ENCODE results near the gene CYP26A1. TPM values are rescaled to one million over a fixed set of nuclear protein-coding genes. Genes with fewer than 3 reads are reported as not detected.

Gene CYP26A1
- total and polyA plus RNA-seq, 2 donors, result 1.2 to 7.8 TPM

DNA sequence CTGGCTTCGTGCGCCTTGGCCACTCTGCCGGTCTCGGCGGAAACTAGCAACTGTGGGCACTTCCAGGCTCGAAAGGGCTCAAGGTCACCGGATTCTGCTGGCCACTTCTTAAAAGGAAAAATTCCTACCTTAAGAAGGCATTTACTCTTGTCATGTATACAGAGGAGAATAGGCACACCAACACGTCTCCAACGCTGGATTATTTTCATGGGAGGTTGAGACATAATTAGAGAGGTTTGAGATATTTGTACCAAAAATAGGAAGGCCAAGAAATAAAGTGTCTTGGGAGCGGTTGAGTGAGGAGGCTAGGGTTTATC, 4.5 kb upstream of the CYP26A1 start:
- Histone ChIP-seq H3K27ac (ENCODE audit: low read depth in 1 of 2, low read length in 1 of 2) (no peak overlapping the region), H3K36me3 (ENCODE audit: control insufficient read depth in 2 of 2, insufficient read depth in 2 of 2, low read length in 1 of 2) (no peaks in the 10 kb centered on the region), H3K27me3 (ENCODE audit: control insufficient read depth in 2 of 2, insufficient read depth in 1 of 2, low read length in 1 of 2) (peaks cover 98 to 100% of the 10 kb centered on the region in 2 donors), H3K4me3 (ENCODE audit: low read length in 2 of 2) (no peak overlapping the region), H3K4me1 (ENCODE audit: control insufficient read depth in 2 of 2, insufficient read depth in 2 of 2, low read length in 2 of 2) (peaks cover 0 to 10% of the 10 kb centered on the region in 2 donors), H3K9me3 (ENCODE audit: control insufficient read depth in 2 of 2, insufficient read depth in 1 of 2, low read length in 1 of 2) (no peaks in the 10 kb centered on the region)
- DNase-seq (ENCODE audit: low read depth in 6 of 9, low spot score in 9 of 9), result no peak
- WGBS, result 28% methylated on average over 10 of the region's 10 CpGs

GRCh38 chr10:93070378-93071176, 3.1 kb upstream of the CYP26A1 start:
- no peak for DNase-seq (ENCODE audit: low read depth in 6 of 9, low spot score in 9 of 9)
- peaks cover 99 to 100% of the 10 kb centered on the region in 2 donors for H3K27me3 ChIP-seq (ENCODE audit: control insufficient read depth in 2 of 2, insufficient read depth in 1 of 2, low read length in 1 of 2)
- 74% methylated on average over 5 of the region's 5 CpGs for WGBS

DNA sequence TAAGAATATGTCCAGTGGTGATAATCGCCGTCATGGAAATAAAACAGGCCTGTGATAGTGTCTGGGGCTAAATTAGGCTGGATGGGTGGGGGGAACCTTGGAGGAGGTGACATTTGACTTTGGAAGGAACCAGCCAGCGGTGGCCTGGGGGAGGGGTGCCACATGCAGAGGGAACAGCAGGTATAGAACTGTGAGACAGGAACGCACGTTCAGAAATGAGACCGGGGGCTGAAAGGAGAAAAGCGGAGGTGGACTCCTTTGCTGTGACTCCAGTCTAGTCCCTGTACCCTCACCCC, 2.6 kb upstream of the CYP26A1 start:
- H3K4me1 ChIP-seq (ENCODE audit: control insufficient read depth in 2 of 2, insufficient read depth in 2 of 2, low read length in 2 of 2), result peaks cover 0 to 19% of the 10 kb centered on the region in 2 donors
- no peak overlapping the region for H3K27ac ChIP-seq (ENCODE audit: low read depth in 1 of 2, low read length in 1 of 2)
- H3K9me3 ChIP-seq (ENCODE audit: control insufficient read depth in 2 of 2, insufficient read depth in 1 of 2, low read length in 1 of 2), result no peaks in the 10 kb centered on the region
- no peaks in the 10 kb centered on the region for H3K36me3 ChIP-seq (ENCODE audit: control insufficient read depth in 2 of 2, insufficient read depth in 2 of 2, low read length in 1 of 2)
- WGBS, result 50% methylated on average over 7 of the region's 7 CpGs
- peaks cover 99 to 100% of the 10 kb centered on the region in 2 donors for H3K27me3 ChIP-seq (ENCODE audit: control insufficient read depth in 2 of 2, insufficient read depth in 1 of 2, low read length in 1 of 2)
- no peak overlapping the region for H3K4me3 ChIP-seq (ENCODE audit: low read length in 2 of 2)
- DNase-seq (ENCODE audit: low read depth in 6 of 9, low spot score in 9 of 9), result no peak

More at GRCh38 chr10:93070378-93071176, 3.1 kb upstream of the CYP26A1 start:
- Histone ChIP-seq H3K27ac (ENCODE audit: low read depth in 1 of 2, low read length in 1 of 2) (no peak overlapping the region), H3K4me1 (ENCODE audit: control insufficient read depth in 2 of 2, insufficient read depth in 2 of 2, low read length in 2 of 2) (peaks cover 0 to 19% of the 10 kb centered on the region in 2 donors), H3K4me3 (ENCODE audit: low read length in 2 of 2) (no peak overlapping the region), H3K36me3 (ENCODE audit: control insufficient read depth in 2 of 2, insufficient read depth in 2 of 2, low read length in 1 of 2) (no peaks in the 10 kb centered on the region), H3K9me3 (ENCODE audit: control insufficient read depth in 2 of 2, insufficient read depth in 1 of 2, low read length in 1 of 2) (no peaks in the 10 kb centered on the region)

DNA sequence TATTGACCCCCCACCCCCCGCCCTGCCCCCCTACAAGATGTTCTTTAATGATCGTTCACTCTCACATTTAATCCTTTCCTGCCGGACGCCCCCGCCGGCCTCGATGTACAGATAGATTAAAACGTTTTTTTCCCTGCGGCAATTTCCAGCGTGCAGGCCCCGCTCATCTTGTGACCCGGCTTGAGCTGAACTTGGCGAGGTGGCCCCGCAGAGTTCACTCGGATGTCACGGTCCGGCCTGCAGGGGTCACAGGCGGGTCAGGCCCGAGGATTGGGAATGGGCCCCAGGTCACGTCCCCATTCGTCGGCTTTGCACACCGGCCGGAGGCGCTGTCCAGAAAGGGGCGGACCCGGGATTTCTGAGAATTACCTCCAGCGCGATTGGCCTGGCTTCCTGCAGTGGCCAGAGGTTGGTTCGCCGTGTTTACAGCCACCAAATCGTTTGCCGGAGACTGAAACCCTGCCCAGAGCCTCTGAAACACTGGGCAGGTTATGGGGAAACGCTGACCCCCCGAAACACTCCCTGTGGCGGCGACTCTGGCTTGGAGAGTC, 1.9 kb upstream of the CYP26A1 start:
- H3K9me3 ChIP-seq (ENCODE audit: control insufficient read depth in 2 of 2, insufficient read depth in 1 of 2, low read length in 1 of 2), result no peaks in the 10 kb centered on the region
- H3K27ac ChIP-seq (ENCODE audit: low read depth in 1 of 2, low read length in 1 of 2), result no peak overlapping the region
- peak overlapping the region in 1 of 2 donors; percentile 7 for H3K4me3 ChIP-seq (ENCODE audit: low read length in 2 of 2)
- H3K36me3 ChIP-seq (ENCODE audit: control insufficient read depth in 2 of 2, insufficient read depth in 2 of 2, low read length in 1 of 2), result no peaks in the 10 kb centered on the region
- peaks cover 98 to 100% of the 10 kb centered on the region in 2 donors for H3K27me3 ChIP-seq (ENCODE audit: control insufficient read depth in 2 of 2, insufficient read depth in 1 of 2, low read length in 1 of 2)
- no peak for DNase-seq (ENCODE audit: low read depth in 6 of 9, low spot score in 9 of 9)
- 3% methylated on average over 37 of the region's 37 CpGs for WGBS
- H3K4me1 ChIP-seq (ENCODE audit: control insufficient read depth in 2 of 2, insufficient read depth in 2 of 2, low read length in 2 of 2), result peaks cover 0 to 19% of the 10 kb centered on the region in 2 donors

DNA sequence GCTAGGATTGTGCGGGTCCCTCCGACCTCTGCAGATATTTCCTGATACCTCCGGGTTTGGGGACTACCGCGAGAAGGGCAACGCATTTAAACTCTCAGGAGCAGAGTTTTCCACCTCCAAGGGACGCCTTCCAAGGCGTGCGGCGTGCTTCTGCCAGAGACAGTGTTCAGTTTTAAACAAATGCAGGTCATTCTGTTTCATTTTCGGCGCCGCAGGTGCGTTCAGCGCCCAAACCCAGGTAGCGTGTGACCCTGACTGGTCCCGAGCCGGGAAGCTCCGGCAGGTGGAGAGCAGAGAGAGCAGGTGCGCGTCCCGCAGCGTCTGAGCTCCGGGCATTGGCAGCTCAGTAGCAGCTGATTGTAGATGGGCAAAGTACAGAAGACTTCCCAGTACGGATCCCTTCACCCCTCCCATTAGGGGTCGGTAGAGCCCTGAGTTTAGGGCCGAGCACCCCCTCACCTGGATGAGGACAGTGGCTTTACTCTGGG, 1.4 kb upstream of the CYP26A1 start:
- no peak for DNase-seq (ENCODE audit: low read depth in 6 of 9, low spot score in 9 of 9)
- 2% methylated on average over 27 of the region's 27 CpGs for WGBS
- peak overlapping the region in 1 of 2 donors; percentile 7 for H3K4me3 ChIP-seq (ENCODE audit: low read length in 2 of 2)
- no peaks in the 10 kb centered on the region for H3K9me3 ChIP-seq (ENCODE audit: control insufficient read depth in 2 of 2, insufficient read depth in 1 of 2, low read length in 1 of 2)
- H3K4me1 ChIP-seq (ENCODE audit: control insufficient read depth in 2 of 2, insufficient read depth in 2 of 2, low read length in 2 of 2), result peaks cover 0 to 19% of the 10 kb centered on the region in 2 donors
- no peaks in the 10 kb centered on the region for H3K36me3 ChIP-seq (ENCODE audit: control insufficient read depth in 2 of 2, insufficient read depth in 2 of 2, low read length in 1 of 2)
- H3K27ac ChIP-seq (ENCODE audit: low read depth in 1 of 2, low read length in 1 of 2), result no peak overlapping the region
- H3K27me3 ChIP-seq (ENCODE audit: control insufficient read depth in 2 of 2, insufficient read depth in 1 of 2, low read length in 1 of 2), result peaks cover 95 to 100% of the 10 kb centered on the region in 2 donors

DNA sequence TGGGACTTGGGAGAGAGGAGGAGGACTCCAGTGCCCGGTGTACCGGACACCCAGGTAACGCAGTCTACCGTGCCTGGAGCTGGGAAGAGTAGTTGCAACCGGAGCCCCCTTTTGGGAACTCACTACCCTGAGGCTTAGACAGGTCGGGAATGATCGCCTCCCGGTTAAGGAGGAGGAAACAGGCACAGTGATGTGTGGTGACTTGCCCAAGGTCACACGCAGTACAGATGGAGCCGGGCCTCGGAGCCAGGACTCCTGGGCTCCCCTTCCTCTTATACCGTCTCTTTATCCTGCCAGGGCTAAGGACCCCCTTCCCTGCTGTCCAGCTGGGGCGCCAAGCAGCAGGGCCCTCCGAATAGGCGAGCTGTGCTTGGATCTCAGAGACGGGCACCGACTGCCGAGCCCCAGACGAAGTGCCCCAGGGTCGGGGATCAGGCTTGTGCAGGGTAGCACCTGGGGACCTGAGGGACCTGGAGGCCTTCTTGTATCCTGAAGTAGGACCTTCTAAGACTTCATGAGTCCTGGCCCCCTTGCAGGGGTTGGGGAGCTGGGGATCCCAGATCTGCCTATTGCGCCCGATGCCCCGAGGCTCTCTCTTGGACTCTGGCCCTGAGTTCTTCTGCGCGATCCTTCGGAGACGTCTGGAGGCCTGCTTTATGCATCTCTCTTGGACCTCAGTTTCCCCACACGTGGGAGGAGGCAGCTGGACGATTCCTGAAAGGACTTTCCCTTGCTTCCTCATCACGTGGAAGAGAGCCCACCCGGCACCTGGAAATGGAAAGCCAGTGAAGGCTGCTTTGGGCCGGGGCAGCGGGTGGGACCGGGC, 767 bp upstream of the CYP26A1 start:
- Histone ChIP-seq H3K27ac (ENCODE audit: low read depth in 1 of 2, low read length in 1 of 2) (no peak overlapping the region), H3K36me3 (ENCODE audit: control insufficient read depth in 2 of 2, insufficient read depth in 2 of 2, low read length in 1 of 2) (no peaks in the 10 kb centered on the region), H3K4me1 (ENCODE audit: control insufficient read depth in 2 of 2, insufficient read depth in 2 of 2, low read length in 2 of 2) (peaks cover 0 to 19% of the 10 kb centered on the region in 2 donors), H3K9me3 (ENCODE audit: control insufficient read depth in 2 of 2, insufficient read depth in 1 of 2, low read length in 1 of 2) (no peaks in the 10 kb centered on the region), H3K4me3 (ENCODE audit: low read length in 2 of 2) (no peak overlapping the region), H3K27me3 (ENCODE audit: control insufficient read depth in 2 of 2, insufficient read depth in 1 of 2, low read length in 1 of 2) (peaks cover 89 to 97% of the 10 kb centered on the region in 2 donors)
- 5% methylated on average over 34 of the region's 34 CpGs for WGBS
- no peak for DNase-seq (ENCODE audit: low read depth in 6 of 9, low spot score in 9 of 9)

- peak in 1 of 9 donors; percentile 35 for DNase-seq (ENCODE audit: low read depth in 6 of 9, low spot score in 9 of 9)
Observed at GRCh38 chr10:93074147-93074596, 479 bp downstream of the CYP26A1 start.

GRCh38 chr10:93074597-93075368, 1.1 kb downstream of the CYP26A1 start:
- 5% methylated on average over 67 of the region's 67 CpGs for WGBS
- H3K4me1 ChIP-seq (ENCODE audit: control insufficient read depth in 2 of 2, insufficient read depth in 2 of 2, low read length in 2 of 2), result peaks cover 0 to 19% of the 10 kb centered on the region in 2 donors
- H3K4me3 ChIP-seq (ENCODE audit: low read length in 2 of 2), result no peak overlapping the region
- no peak for DNase-seq (ENCODE audit: low read depth in 6 of 9, low spot score in 9 of 9)
- H3K27ac ChIP-seq (ENCODE audit: low read depth in 1 of 2, low read length in 1 of 2), result no peak overlapping the region
- H3K27me3 ChIP-seq (ENCODE audit: control insufficient read depth in 2 of 2, insufficient read depth in 1 of 2, low read length in 1 of 2), result peaks cover 70 to 97% of the 10 kb centered on the region in 2 donors
- no peaks in the 10 kb centered on the region for H3K9me3 ChIP-seq (ENCODE audit: control insufficient read depth in 2 of 2, insufficient read depth in 1 of 2, low read length in 1 of 2)
- H3K36me3 ChIP-seq (ENCODE audit: control insufficient read depth in 2 of 2, insufficient read depth in 2 of 2, low read length in 1 of 2), result no peaks in the 10 kb centered on the region

More at GRCh38 chr10:93074147-93074596, 479 bp downstream of the CYP26A1 start:
- H3K27me3 ChIP-seq (ENCODE audit: control insufficient read depth in 2 of 2, insufficient read depth in 1 of 2, low read length in 1 of 2), result peaks cover 76 to 97% of the 10 kb centered on the region in 2 donors
- H3K4me1 ChIP-seq (ENCODE audit: control insufficient read depth in 2 of 2, insufficient read depth in 2 of 2, low read length in 2 of 2), result peaks cover 0 to 19% of the 10 kb centered on the region in 2 donors
- no peak overlapping the region for H3K27ac ChIP-seq (ENCODE audit: low read depth in 1 of 2, low read length in 1 of 2)
- H3K4me3 ChIP-seq (ENCODE audit: low read length in 2 of 2), result peak overlapping the region in 1 of 2 donors; percentile 35
- under 1% methylated on average over 40 of the region's 40 CpGs for WGBS
- no peaks in the 10 kb centered on the region for H3K36me3 ChIP-seq (ENCODE audit: control insufficient read depth in 2 of 2, insufficient read depth in 2 of 2, low read length in 1 of 2)
- H3K9me3 ChIP-seq (ENCODE audit: control insufficient read depth in 2 of 2, insufficient read depth in 1 of 2, low read length in 1 of 2), result no peaks in the 10 kb centered on the region
